ENCODE data around the gene ANKRD36. TPM values are rescaled to one million over a fixed set of nuclear protein-coding genes. Genes with fewer than 3 reads are reported as not detected.
"Not testable (repeated sequence)": the region's sequence is repeated elsewhere in the genome, so short reads cannot be mapped to it uniquely, and the experiment has no call there.

Gene ANKRD36
- total RNA-seq, 1 experiment from 2014 or later: 12.6 TPM

DNA sequence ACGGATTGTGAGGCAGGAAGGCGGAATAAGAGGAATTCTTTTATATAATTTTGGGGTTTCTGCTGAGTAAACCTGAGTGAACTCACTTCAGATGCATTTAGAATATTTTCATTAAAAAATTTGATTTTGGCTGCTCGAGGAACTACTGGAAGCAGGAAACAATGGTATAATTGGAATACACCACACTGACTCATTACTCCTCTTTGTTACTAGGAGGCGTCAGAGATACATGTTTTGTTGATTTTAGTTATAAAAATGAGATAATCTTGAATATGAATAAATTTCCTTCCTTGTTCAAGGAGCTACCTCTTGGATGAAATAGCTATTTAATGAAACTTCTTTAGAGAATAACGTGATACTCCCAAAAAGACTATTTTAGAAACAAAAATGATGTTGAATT is 97.4 kb downstream of the ANKRD36 start:
- no TSS peak for BruUV-seq (replicated peaks)
- Histone ChIP-seq H3K4me1 (ENCODE audit: insufficient read depth, low read length) (peaks cover 14% of the 10 kb centered on the region; the same call in 1 of the 2 replicates), H3K4me2 (ENCODE audit: low read length) (no peak overlapping the region), H3K79me2 (ENCODE audit: low read length) (no peaks in the 10 kb centered on the region), H3K4me3 (ENCODE audit: low read length) (no peak overlapping the region), H4K20me1 (ENCODE audit: low read length) (no peaks in the 10 kb centered on the region), H3K9me2 (replicated peaks; ENCODE audit: low read length) (no peaks in the 10 kb centered on the region), H3K27ac (ENCODE audit: low read length) (no peak overlapping the region), H3K27me3 (ENCODE audit: low read length) (no peaks in the 10 kb centered on the region), H2AFZ (ENCODE audit: low read length) (no peak overlapping the region), H3K36me3 (ENCODE audit: low read depth, low read length) (no peaks in the 10 kb centered on the region), H3K9ac (ENCODE audit: low read length) (no peak overlapping the region), H3K9me3 (ENCODE audit: low read length) (no peaks in the 10 kb centered on the region), H3F3A (ENCODE audit: low read length, unreplicated experiment) (no peaks in the 10 kb centered on the region)
- DNase-seq: no peak
- CTCF ChIA-PET: no interaction called here
- intact Hi-C loops (cut with micrococcal nuclease): no loop called here
- ATAC-seq: no peak
- POLR2A ChIA-PET (ENCODE audit: unreplicated experiment): no interaction called here
- TF ChIP-seq EZH2phosphoT487 (IDR thresholded peaks at IDR 0.05; ENCODE audit: borderline replicate concordance, low read length) (no peak), EZH2 (IDR thresholded peaks at IDR 0.05; ENCODE audit: low read length, unreplicated experiment) (no peak)
- TF ChIP-seq, protein P1, sequence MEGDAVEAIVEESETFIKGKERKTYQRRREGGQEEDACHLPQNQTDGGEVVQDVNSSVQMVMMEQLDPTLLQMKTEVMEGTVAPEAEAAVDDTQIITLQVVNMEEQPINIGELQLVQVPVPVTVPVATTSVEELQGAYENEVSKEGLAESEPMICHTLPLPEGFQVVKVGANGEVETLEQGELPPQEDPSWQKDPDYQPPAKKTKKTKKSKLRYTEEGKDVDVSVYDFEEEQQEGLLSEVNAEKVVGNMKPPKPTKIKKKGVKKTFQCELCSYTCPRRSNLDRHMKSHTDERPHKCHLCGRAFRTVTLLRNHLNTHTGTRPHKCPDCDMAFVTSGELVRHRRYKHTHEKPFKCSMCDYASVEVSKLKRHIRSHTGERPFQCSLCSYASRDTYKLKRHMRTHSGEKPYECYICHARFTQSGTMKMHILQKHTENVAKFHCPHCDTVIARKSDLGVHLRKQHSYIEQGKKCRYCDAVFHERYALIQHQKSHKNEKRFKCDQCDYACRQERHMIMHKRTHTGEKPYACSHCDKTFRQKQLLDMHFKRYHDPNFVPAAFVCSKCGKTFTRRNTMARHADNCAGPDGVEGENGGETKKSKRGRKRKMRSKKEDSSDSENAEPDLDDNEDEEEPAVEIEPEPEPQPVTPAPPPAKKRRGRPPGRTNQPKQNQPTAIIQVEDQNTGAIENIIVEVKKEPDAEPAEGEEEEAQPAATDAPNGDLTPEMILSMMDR (conservative IDR thresholded peaks at IDR 0.05; ENCODE audit: low read depth, low read length): no peak; the same call in 1 of the 2 replicates

DNA sequence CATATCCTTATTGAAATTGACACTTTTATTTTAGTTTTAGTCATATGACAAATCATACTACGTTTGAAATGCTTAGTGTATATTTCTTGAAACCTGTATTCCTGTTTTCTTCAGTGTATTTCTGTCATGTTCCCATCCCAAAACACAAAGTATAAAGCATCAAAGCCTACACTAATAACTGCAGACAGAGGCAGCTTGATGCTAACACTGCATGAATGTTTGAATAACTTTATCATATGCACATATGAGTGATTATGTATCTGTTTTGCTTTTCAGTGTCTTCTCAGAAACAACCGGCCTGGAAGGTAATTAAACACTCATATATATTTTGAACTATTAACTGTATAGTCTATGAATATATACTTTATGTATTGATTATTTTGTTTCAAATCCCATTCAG is 102.1 kb downstream of the ANKRD36 start:
- H4K20me1 ChIP-seq (ENCODE audit: low read length); H3K4me1 ChIP-seq (ENCODE audit: insufficient read depth, low read length); H3K79me2 ChIP-seq (ENCODE audit: low read length); H3K4me2 ChIP-seq (ENCODE audit: low read length); DNase-seq; CTCF ChIA-PET; H3K9ac ChIP-seq (ENCODE audit: low read length); H3K27me3 ChIP-seq (ENCODE audit: low read length); POLR2A ChIA-PET (ENCODE audit: unreplicated experiment); intact Hi-C loops (cut with micrococcal nuclease); H3K27ac ChIP-seq (ENCODE audit: low read length); ATAC-seq; H3K9me3 ChIP-seq (ENCODE audit: low read length); H3K36me3 ChIP-seq (ENCODE audit: low read depth, low read length); BruUV-seq (replicated peaks); H2AFZ ChIP-seq (ENCODE audit: low read length); H3F3A ChIP-seq (ENCODE audit: low read length, unreplicated experiment); H3K9me2 ChIP-seq (replicated peaks; ENCODE audit: low read length); H3K4me3 ChIP-seq (ENCODE audit: low read length): not testable (repeated sequence)

GRCh38 chr2:97230848-97231585 is 118.1 kb downstream of the ANKRD36 start:
- H3F3A ChIP-seq (ENCODE audit: low read length, unreplicated experiment); H3K4me3 ChIP-seq (ENCODE audit: low read length); H2AFZ ChIP-seq (ENCODE audit: low read length); H3K4me2 ChIP-seq (ENCODE audit: low read length); H3K9me3 ChIP-seq (ENCODE audit: low read length); H3K27me3 ChIP-seq (ENCODE audit: low read length); H3K9me2 ChIP-seq (replicated peaks; ENCODE audit: low read length); intact Hi-C loops (cut with micrococcal nuclease); H3K36me3 ChIP-seq (ENCODE audit: low read depth, low read length); H3K79me2 ChIP-seq (ENCODE audit: low read length); H3K27ac ChIP-seq (ENCODE audit: low read length); BruUV-seq (replicated peaks); CTCF ChIA-PET; ATAC-seq; DNase-seq; H4K20me1 ChIP-seq (ENCODE audit: low read length); POLR2A ChIA-PET (ENCODE audit: unreplicated experiment); H3K4me1 ChIP-seq (ENCODE audit: insufficient read depth, low read length); H3K9ac ChIP-seq (ENCODE audit: low read length): not testable (repeated sequence)

DNA sequence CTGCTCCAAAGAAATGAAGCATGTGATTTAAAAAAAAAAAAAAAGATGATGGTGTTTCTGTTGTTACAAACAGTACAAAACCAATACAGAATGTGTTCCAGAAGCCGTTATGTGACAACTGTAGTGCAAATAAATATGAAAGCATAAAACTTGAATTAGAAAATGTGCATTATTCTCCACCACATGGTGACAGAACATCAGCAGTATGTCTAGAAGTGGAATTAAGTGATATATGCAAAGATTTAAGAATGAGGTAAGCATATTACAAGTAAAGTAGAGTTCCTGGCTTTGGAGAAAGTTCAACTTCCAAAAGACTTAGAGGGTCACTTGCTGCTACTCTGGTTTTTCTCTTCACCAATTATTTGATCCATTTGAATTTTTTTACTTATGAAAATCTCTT is 120.0 kb downstream of the ANKRD36 start:
- DNase-seq; POLR2A ChIA-PET (ENCODE audit: unreplicated experiment); ATAC-seq; H3K4me2 ChIP-seq (ENCODE audit: low read length); H3K27ac ChIP-seq (ENCODE audit: low read length); H4K20me1 ChIP-seq (ENCODE audit: low read length); H3K79me2 ChIP-seq (ENCODE audit: low read length); intact Hi-C loops (cut with micrococcal nuclease); CTCF ChIA-PET; H3K9me3 ChIP-seq (ENCODE audit: low read length); BruUV-seq (replicated peaks); H3K9ac ChIP-seq (ENCODE audit: low read length); H2AFZ ChIP-seq (ENCODE audit: low read length); H3F3A ChIP-seq (ENCODE audit: low read length, unreplicated experiment); H3K9me2 ChIP-seq (replicated peaks; ENCODE audit: low read length); H3K27me3 ChIP-seq (ENCODE audit: low read length); H3K36me3 ChIP-seq (ENCODE audit: low read depth, low read length); H3K4me1 ChIP-seq (ENCODE audit: insufficient read depth, low read length); H3K4me3 ChIP-seq (ENCODE audit: low read length): not testable (repeated sequence)

DNA sequence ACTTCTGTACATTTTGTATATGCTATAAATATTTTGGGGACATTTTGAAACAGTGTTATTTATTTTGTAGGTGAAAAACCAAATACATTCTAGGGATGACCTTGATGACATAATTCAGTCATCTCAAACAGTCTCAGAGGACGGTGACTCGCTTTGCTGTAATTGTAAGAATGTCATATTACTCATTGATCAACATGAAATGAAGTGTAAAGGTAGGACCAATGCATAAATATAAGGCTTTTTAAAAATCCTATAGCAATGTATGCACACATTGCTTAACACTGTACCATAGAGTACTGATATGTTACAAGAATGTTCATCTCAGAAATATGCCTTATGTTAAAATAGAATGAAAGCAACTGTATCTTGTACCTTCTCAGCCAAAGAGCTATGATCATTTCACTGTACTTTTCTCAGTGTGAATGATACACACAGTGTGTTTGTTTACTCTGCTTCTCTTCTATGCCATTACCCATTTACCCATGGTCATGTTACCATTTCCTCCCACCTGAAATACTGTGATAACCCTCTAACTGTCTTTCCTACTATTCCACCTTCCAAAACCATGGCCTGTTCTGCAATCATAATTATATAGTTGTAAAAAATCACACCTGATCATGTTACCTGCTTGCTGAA is 120.8 kb downstream of the ANKRD36 start:
- ATAC-seq: peak; percentile 81
- not testable (repeated sequence) for H3K36me3 ChIP-seq (ENCODE audit: low read depth, low read length)

More for the DNA sequence above, 120.8 kb downstream of the ANKRD36 start:
- POLR2A ChIA-PET (ENCODE audit: unreplicated experiment); H2AFZ ChIP-seq (ENCODE audit: low read length); CTCF ChIA-PET; H4K20me1 ChIP-seq (ENCODE audit: low read length); H3K9me3 ChIP-seq (ENCODE audit: low read length); H3K4me3 ChIP-seq (ENCODE audit: low read length); BruUV-seq (replicated peaks); H3K9me2 ChIP-seq (replicated peaks; ENCODE audit: low read length); DNase-seq; H3K9ac ChIP-seq (ENCODE audit: low read length); intact Hi-C loops (cut with micrococcal nuclease); H3K27ac ChIP-seq (ENCODE audit: low read length); H3F3A ChIP-seq (ENCODE audit: low read length, unreplicated experiment); H3K4me1 ChIP-seq (ENCODE audit: insufficient read depth, low read length); H3K27me3 ChIP-seq (ENCODE audit: low read length); H3K79me2 ChIP-seq (ENCODE audit: low read length); H3K4me2 ChIP-seq (ENCODE audit: low read length): not testable (repeated sequence)

Data from PC-3 (cell line).